ENCODE measurements around the gene KIF21B.
A peak's percentile ranks its signal among the peaks of the same experiment; 100 is the strongest.

Gene KIF21B

DNA sequence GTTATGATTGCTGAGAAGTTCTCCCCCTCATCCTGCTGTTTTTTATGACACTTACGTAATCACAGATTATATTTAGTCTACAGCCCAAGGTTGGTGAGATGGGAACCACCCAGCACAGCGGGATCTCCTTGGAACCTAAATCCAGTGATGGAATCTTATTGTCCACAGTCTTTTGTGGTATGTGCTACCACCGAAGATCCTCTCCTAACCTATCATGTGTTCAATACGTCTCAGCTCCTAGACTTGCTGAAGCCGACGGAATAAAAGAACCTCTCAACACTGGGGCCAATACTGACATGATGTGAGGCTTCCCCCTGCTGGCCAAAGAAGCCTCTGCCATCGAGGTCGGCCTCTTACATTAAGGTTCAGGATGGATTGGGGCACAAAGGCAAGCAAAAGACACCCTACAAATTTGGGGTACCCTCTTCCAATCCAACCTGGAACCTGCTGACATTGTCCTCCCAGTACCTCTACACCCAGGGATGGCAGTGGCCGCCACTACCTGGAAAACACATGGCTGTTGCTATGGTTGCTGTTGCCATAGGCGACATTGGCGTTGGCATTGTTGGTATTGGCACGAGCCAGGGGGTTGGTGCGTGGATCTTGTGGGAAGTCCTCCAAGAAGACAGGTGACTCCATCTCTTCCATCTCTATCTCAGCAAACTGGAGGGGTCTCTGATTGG is 19.4 kb upstream of the KIF21B start:
- DNase-seq = peak; percentile 72

DNA sequence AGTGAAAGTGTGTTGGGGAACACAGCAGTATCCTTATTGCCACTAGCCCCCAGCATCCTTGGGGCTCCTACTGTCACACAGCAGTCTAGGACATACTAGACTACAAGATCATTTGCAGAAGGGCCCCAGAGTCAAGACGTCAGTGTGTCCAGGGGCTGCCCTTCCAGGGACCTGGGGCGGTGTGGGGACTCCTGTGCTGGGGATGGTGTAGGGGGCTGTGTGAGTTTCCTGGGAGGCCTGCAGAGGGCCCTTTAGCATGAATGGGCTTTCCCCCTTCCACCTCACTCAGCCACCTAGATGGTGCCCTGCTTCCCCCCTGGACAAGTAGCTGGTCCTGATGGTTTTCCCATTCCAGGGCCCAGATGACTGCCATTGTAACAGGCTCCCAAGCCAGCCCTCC is 17.5 kb upstream of the KIF21B start:
- no peak for DNase-seq

DNA sequence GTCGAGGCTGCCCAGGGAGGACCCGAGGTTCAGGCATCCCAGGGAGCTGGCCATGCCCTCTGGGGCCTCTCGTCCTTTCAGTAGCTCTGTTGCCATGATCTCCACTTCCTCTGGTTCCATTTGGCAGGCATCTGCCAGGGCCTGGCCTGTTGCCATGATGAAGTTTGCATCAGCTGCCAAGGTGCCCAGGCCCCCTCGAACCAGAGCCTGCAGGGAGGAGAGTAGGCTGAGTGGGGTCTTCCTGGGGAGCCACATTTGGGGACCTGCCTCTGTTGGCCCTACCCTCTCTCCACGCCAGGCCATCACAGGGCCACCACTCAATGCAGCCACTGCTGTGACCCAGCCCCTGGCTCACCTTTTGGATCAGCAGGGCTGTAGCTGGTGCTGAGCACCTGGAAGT is 16.4 kb upstream of the KIF21B start:
- DNase-seq = no peak

- DNase-seq = no peak
Observed at GRCh38 chr1:201039418-201039817, 15.9 kb upstream of the KIF21B start.

DNA sequence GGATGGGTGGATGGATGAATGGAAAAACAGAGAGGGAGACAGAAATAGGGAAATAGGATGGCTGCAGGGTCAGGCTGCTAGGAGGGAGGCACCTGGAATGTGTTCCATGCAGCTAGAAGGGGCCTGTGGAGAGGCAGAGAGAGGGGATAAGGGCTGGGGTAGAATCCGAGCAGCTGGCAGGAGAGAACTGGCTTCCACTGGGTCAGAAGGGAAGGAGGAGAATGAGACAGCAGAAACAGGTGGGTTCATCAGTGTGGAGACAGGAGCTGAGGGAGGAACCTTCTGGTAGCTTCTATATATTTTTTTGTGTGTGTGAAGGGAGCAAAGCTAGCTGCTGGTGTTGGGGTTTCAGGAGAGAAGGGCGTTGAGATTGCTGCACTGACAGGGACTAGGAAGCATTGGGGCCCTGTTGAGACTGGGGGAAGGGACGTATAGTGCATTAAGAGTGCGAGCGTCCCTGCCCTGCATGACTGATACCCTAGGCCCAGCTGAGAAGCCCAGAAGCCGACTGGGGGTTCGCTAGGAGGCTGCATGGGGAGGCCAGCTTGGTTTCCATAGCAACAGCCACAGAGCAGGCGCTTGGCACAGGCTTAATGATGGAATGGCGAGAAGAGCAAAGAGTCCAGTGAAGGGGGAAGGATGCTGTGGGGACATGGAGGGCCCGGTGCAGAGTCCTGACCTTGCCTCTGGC is 14.8 kb upstream of the KIF21B start:
- no peak for DNase-seq

GRCh38 chr1:201036188-201036842 is 12.8 kb upstream of the KIF21B start:
- no peak for DNase-seq

- DNase-seq = no peak
Observed at GRCh38 chr1:201034671-201035070, 11.2 kb upstream of the KIF21B start.

- no peak for DNase-seq
Observed at GRCh38 chr1:201032408-201032807, 8.9 kb upstream of the KIF21B start.

GRCh38 chr1:201028461-201028889 is 5.0 kb upstream of the KIF21B start:
- DNase-seq = no peak

GRCh38 chr1:201026836-201027235 is 3.3 kb upstream of the KIF21B start:
- DNase-seq = no peak

DNA sequence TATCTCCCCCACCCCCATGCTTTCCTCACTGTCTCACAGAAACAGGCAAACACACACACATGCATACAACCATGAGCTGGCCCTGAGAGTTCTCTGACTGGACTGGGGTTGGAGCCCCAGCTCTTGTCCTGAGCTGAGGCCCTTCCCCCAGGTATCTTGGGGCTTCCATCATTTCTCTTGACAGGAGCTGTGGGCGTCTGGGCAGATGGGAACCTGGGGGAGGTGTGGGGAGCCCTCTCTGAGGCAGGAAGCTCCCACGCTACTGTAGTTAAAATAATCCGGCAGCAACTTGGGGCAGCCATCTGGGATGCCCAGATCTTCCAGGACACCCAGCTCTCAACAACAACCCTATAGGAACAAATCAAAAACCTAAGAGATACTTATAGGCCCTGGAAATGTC is 2.7 kb upstream of the KIF21B start:
- DNase-seq = no peak

GRCh38 chr1:201025571-201026002 is 2.1 kb upstream of the KIF21B start:
- DNase-seq = peak; percentile 90

DNA sequence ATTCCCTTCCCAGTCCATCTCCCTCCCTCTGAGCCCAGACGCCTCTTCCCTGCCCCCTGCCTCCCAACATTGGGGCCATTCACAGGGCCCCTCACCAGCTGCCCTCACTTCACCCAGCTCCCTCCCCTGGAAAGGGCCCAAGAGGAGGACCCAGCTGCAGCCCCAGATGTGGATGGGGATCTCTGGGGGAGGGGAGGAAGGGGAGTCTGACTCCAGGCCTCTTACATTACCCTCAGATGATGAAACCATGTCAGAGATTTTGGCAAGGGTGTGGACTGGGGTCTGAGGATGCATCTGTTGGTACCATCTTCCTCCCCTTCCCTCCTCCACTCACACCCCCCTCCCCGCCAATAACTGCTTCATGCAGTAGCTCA is 1.1 kb upstream of the KIF21B start:
- DNase-seq = no peak

- DNase-seq = no peak
Observed at GRCh38 chr1:201023920-201024624, 558 bp upstream of the KIF21B start.

DNA sequence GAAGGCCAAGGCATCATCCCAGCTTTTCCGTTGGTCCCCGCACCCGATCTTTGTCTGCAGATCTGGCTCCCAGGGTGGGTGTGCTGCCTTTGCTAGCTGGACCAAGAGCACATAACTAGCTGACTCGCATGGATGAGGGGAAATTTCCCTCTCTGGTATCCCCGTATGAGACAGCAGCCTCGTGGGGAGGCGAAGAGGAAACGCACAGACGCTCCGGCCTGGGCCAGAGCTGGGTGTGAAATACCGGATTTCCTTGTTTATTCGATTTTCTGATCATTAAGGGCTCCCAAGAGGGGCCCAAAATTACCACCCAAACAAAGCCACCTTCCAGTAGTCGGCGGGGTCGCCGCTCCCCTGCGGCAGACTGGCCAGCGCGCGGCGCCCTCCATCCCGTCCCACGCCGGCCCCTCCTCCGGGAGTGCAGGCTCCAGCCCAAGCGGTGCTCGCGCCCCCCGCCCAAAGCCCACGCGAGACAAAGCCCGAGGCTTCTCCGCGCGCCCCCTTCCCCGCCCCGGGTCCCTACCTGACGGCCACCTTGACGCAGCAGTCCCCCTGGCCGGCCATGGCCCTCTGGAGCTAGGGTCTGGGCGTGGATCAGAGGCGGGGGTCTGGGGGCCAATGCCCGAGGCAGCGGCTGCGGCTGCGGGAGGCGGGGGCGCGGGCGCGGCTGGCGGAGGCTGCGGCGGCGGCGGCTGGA is 546 bp downstream of the KIF21B start:
- peak; percentile 69 for DNase-seq

DNA sequence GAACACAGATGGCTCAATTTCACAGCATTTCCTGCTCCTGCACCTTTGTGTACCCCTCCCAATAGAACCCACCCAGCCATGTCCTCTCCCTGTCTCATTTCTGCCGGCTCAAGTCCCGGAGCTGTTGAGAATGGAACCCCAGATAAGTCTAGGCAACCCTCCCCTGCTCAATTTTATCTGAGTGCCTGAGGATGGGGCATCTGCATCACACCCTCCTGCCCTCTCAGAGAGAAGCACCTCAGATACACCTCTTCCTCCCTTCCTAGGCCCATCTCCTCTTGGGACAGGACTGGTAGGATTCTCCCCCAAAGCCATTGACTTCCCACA is 1.1 kb downstream of the KIF21B start:
- no peak for DNase-seq

- DNase-seq = no peak
Observed at GRCh38 chr1:201021630-201022492, 1.7 kb downstream of the KIF21B start.

GRCh38 chr1:201020721-201021629 is 2.5 kb downstream of the KIF21B start:
- DNase-seq = peak; percentile 70

DNA sequence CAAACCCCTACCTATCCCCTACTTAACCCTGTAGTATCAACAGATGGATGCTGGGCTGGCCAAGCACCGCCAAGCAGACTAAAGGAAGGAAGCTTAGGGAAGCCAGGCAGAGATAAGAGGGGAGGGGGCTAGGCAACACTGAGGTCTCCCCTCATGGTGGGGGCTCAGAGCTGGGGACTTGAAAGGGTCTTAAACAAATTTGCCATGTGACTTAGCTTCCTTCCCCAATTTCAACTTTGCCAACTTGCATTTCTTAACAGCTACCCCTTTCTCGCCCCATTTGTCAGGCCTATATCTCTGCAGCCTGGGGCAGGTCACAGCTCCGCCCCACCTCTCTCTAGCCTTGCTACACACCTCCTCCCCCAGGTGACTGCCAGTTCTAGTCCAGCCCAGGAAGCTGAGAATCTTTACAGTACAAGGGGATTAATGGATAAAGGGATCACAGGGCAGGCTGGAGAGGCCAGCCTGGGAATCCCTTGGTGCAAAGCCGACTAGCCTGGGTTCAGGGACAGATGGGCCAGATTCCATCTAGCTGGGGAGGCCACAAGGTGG is 3.4 kb downstream of the KIF21B start:
- no peak for DNase-seq

DNA sequence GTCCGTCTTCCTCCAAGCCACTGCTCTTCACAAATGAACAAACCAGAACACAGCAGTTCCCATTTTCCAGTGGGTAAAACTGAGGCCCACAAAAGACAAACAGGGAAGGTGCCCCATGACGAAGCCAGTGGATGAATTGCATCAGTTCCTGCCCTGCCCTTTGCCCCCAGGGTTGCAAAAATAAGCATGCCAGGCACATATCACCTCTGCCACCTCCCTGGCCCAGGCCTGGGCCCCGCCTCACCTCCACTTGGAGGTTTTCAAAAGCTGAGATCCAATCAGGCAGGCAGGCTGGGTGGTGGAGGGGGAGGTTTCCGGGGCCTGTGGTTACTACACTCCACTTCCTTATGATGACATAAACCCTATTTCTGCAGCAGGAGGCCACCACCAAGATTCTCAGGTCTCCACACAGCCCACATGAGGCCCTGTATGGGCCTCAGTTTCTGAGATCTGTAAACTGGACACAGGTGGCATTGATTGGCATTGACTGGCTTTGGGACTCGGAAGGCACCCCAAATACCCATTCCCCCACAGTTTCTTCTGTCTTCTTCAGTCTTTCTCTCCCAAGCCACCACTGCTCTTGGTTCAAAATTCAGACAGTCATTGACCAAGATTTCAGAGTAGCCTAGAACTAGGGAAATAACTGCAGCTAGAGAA is 4.1 kb downstream of the KIF21B start:
- no peak for DNase-seq
